Ascending aorta (tissue), 2 donors: Measurements from ENCODE around the gene SEC61G. TPM values are rescaled to one million over a fixed set of nuclear protein-coding genes. Genes with fewer than 3 reads are reported as not detected.

Experiments
- DNase-seq, 2 donors: peaks; one replicate each; pipeline ENCODE4 v3.0.0-alpha.2; 2019; ENCODE audit warnings: low spot score in 2 of 2
- H3K27ac ChIP-seq, 2 donors: fragments of 200-600 bp; sonication (generic); one replicate each; pipeline ENCODE4 v1.5.1; 2016 to 2017; ENCODE audit warnings: mild to moderate bottlenecking in 1 of 2
- H3K27me3 ChIP-seq: fragments of 200-600 bp; sonication (generic); one replicate; pipeline ENCODE4 v1.5.1; 2017
- H3K36me3 ChIP-seq, 2 donors: fragments of 200-600 bp; sonication (generic); one replicate each; pipeline ENCODE4 v1.5.1; 2016
- H3K4me1 ChIP-seq, 2 donors: fragments of 200-600 bp; sonication (generic); one replicate each; pipeline ENCODE4 v1.5.1; 2016 to 2017; ENCODE audit warnings: mild to moderate bottlenecking in 1 of 2
- H3K4me3 ChIP-seq, 2 donors: fragments of 200-600 bp; sonication (generic); one replicate each; pipeline ENCODE4 v1.5.1; 2016 to 2017; ENCODE audit warnings: mild to moderate bottlenecking in 1 of 2
- H3K9me3 ChIP-seq, 2 donors: fragments of 200-600 bp; sonication (generic); one replicate each; pipeline ENCODE4 v1.5.1; 2016
- CTCF ChIP-seq, 3 experiments: fragments of 200-600 bp in 2 of 3; fragments of 450-650 bp in 1 of 3; sonication (generic) in 2 of 3; IDR thresholded peaks; one replicate each; pipeline ENCODE4 v1.5.1; 2016 to 2019; ENCODE audit warnings: antibody characterized with exemption in 3 of 3, mild to moderate bottlenecking in 1 of 3, moderate library complexity in 1 of 3
- intact Hi-C: fragments of 100-400 bp; cut with DNase I; formaldehyde crosslinking; loops from one replicate; pipeline ENCODE4 v1.15.1; 2023
- total RNA-seq: library from RNA; depleted of rRNA; stranded (reverse); fragments of >200 nt; gene quantifications from one replicate; pipeline ENCODE4 v1.1.0, GENCODE V29; 2016

The SEC61G gene
- total RNA-seq, 1 donor from 2014 or later: 166 TPM

GRCh38 chr7:54728411-54728810, 30.6 kb downstream of the SEC61G start:
- Histone ChIP-seq H3K9me3 (peaks cover 0 to 14% of the 10 kb centered on the region in 2 donors), H3K27ac (no peak overlapping the region), H3K4me1 (no peaks in the 10 kb centered on the region), H3K27me3 (no peaks in the 10 kb centered on the region), H3K36me3 (no peaks in the 10 kb centered on the region), H3K4me3 (no peak overlapping the region)
- TF ChIP-seq CTCF (IDR thresholded peaks at IDR 0.05): no peak
- no peak for DNase-seq
- intact Hi-C loops: no loop called here

DNA sequence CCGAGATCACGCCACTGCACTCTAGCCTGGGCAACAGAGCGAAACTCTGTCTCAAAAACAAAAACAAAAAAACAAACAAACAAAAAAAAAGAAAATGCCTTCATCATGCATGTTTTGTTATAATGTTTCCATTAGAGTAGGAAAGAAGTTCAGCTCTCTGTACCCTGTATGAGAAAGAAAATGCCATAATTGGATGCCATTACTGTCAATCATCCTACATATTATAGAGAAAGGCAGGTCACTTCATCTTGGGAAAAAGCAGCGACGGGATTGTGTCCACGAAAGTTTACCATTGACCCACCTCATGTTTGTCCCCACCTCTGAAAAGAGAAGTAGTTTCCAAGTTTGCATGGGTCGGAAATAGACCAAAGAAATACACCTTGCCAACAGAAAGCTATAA, 33.8 kb downstream of the SEC61G start:
- Histone ChIP-seq H3K4me1 (no peaks in the 10 kb centered on the region), H3K9me3 (peaks cover 0 to 9% of the 10 kb centered on the region in 2 donors), H3K4me3 (no peak overlapping the region), H3K27me3 (no peaks in the 10 kb centered on the region), H3K36me3 (no peaks in the 10 kb centered on the region), H3K27ac (no peak overlapping the region)
- TF ChIP-seq CTCF (IDR thresholded peaks at IDR 0.05): no peak
- no peak for DNase-seq
- intact Hi-C loops: no loop called here

- H3K4me3 ChIP-seq: no peak overlapping the region
- H3K27me3 ChIP-seq: no peaks in the 10 kb centered on the region
- no peaks in the 10 kb centered on the region for H3K36me3 ChIP-seq
- no peak for TF ChIP-seq CTCF (IDR thresholded peaks at IDR 0.05)
- no peaks in the 10 kb centered on the region for H3K4me1 ChIP-seq
- peaks cover 0 to 10% of the 10 kb centered on the region in 2 donors for H3K9me3 ChIP-seq
- intact Hi-C loops: no loop called here
- H3K27ac ChIP-seq: no peak overlapping the region
- DNase-seq: no peak
Observed at GRCh38 chr7:54722502-54722901, 36.5 kb downstream of the SEC61G start.

GRCh38 chr7:54722026-54722425, 37.0 kb downstream of the SEC61G start:
- Histone ChIP-seq H3K27me3 (no peaks in the 10 kb centered on the region), H3K4me1 (no peaks in the 10 kb centered on the region), H3K27ac (no peak overlapping the region), H3K36me3 (no peaks in the 10 kb centered on the region), H3K4me3 (no peak overlapping the region), H3K9me3 (peaks cover 0 to 14% of the 10 kb centered on the region in 2 donors)
- DNase-seq: no peak
- no peak for TF ChIP-seq CTCF (IDR thresholded peaks at IDR 0.05)
- intact Hi-C loops: no loop called here

GRCh38 chr7:54719974-54720373, 39.0 kb downstream of the SEC61G start:
- DNase-seq: no peak
- intact Hi-C loops: no loop called here
- Histone ChIP-seq H3K9me3 (peaks cover 11 to 16% of the 10 kb centered on the region in 2 donors), H3K4me3 (no peak overlapping the region), H3K36me3 (no peaks in the 10 kb centered on the region), H3K27ac (no peak overlapping the region), H3K4me1 (no peaks in the 10 kb centered on the region), H3K27me3 (no peaks in the 10 kb centered on the region)
- no peak for TF ChIP-seq CTCF (IDR thresholded peaks at IDR 0.05)

DNA sequence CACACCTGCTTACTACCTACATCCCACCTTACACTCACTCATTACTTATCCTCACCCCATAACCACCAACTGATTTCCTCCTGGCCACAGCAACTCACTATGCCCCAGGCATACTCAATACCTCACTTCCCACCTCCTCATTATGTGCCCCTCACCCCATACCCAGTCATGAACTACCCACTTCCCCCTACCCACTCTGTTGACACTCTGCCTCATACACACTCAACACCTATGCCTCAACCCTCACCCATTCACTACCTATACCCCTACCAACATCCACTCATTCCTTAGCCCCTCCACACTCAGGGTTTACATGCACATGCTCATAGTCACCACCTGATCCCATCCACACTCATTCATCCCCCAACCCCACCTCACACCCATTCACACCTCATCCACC, 39.6 kb downstream of the SEC61G start:
- no peaks in the 10 kb centered on the region for H3K27me3 ChIP-seq
- no peaks in the 10 kb centered on the region for H3K4me1 ChIP-seq
- intact Hi-C loops: no loop called here
- no peak overlapping the region for H3K4me3 ChIP-seq
- no peak for DNase-seq
- no peak for TF ChIP-seq CTCF (IDR thresholded peaks at IDR 0.05)
- H3K27ac ChIP-seq: no peak overlapping the region
- no peaks in the 10 kb centered on the region for H3K36me3 ChIP-seq
- peaks cover 11 to 18% of the 10 kb centered on the region in 2 donors for H3K9me3 ChIP-seq
